HEK293 (cell line): ENCODE results near the gene GINS1.
A peak's percentile ranks its signal among the peaks of the same experiment; 100 is the strongest.

Experiments used
- GFI1B ChIP-seq: fragments of 450-650 bp; formaldehyde crosslinking; IDR thresholded peaks from 2 replicates; pipeline ENCODE4 v1.5.1; 2016; ENCODE audit warnings: missing biosample characterization, missing genetic modification characterization
- GLIS1 ChIP-seq: fragments of 450-650 bp; formaldehyde crosslinking; IDR thresholded peaks from 2 replicates; pipeline ENCODE4 v1.5.1; 2016; ENCODE audit warnings: missing biosample characterization, missing genetic modification characterization
- MEIS1 ChIP-seq: sonication (generic); formaldehyde crosslinking; IDR thresholded peaks from 2 replicates; pipeline ENCODE4 v1.8.1; 2022; ENCODE audit warnings: missing genetic modification reagents, mild to moderate bottlenecking, borderline replicate concordance
- REST ChIP-seq: fragments of 450-650 bp; formaldehyde crosslinking; IDR thresholded peaks from 2 replicates; pipeline ENCODE4 v1.5.1; 2016; ENCODE audit warnings: missing biosample characterization, missing genetic modification characterization
- SCRT2 ChIP-seq: fragments of 450-650 bp; formaldehyde crosslinking; IDR thresholded peaks from 2 replicates; pipeline ENCODE4 v1.5.1; 2016; ENCODE audit warnings: missing biosample characterization, missing genetic modification characterization
- YY1 ChIP-seq: fragments of 450-650 bp; formaldehyde crosslinking; IDR thresholded peaks from 2 replicates; pipeline ENCODE4 v1.5.1; 2018; ENCODE audit warnings: missing biosample characterization, missing genetic modification characterization
- ZNF121 ChIP-seq: fragments of 450-650 bp; formaldehyde crosslinking; IDR thresholded peaks from 2 replicates; pipeline ENCODE4 v1.5.1; 2016; ENCODE audit warnings: missing biosample characterization, missing genetic modification characterization
- ZNF133 ChIP-seq: fragments of 450-650 bp; formaldehyde crosslinking; IDR thresholded peaks from 2 replicates; pipeline ENCODE4 v1.5.1; 2016; ENCODE audit warnings: missing biosample characterization, missing genetic modification characterization
- ZNF146 ChIP-seq: fragments of 450-650 bp; formaldehyde crosslinking; IDR thresholded peaks from 2 replicates; pipeline ENCODE4 v1.5.1; 2016; ENCODE audit warnings: missing biosample characterization, missing genetic modification characterization
- ZNF24 ChIP-seq: fragments of 450-650 bp; formaldehyde crosslinking; IDR thresholded peaks from 2 replicates; pipeline ENCODE4 v1.5.1; 2016; ENCODE audit warnings: missing biosample characterization, missing genetic modification characterization
- ZNF324 ChIP-seq: fragments of 450-650 bp; formaldehyde crosslinking; IDR thresholded peaks from 2 replicates; pipeline ENCODE4 v1.5.1; 2016; ENCODE audit warnings: missing biosample characterization, missing genetic modification characterization
- ZNF350 ChIP-seq: fragments of 450-650 bp; formaldehyde crosslinking; IDR thresholded peaks from 2 replicates; pipeline ENCODE4 v1.5.0; 2017; ENCODE audit warnings: missing biosample characterization, mild to moderate bottlenecking, missing genetic modification characterization
- ZNF558 ChIP-seq: fragments of 450-650 bp; formaldehyde crosslinking; IDR thresholded peaks from 2 replicates; pipeline ENCODE4 v1.5.1; 2016; ENCODE audit warnings: missing biosample characterization, missing genetic modification characterization
- ZNF629 ChIP-seq: fragments of 450-650 bp; formaldehyde crosslinking; IDR thresholded peaks from 2 replicates; pipeline ENCODE4 v1.5.1; 2017; ENCODE audit warnings: missing biosample characterization, missing genetic modification characterization
- ZNF645 ChIP-seq: fragments of 450-650 bp; formaldehyde crosslinking; IDR thresholded peaks from 2 replicates; pipeline ENCODE4; 2016; ENCODE audit warnings: missing biosample characterization, missing genetic modification characterization
- ZNF660 ChIP-seq: fragments of 450-650 bp; IDR thresholded peaks from 2 replicates; pipeline ENCODE4 v1.5.1; 2018; ENCODE audit warnings: missing biosample characterization, mild to moderate bottlenecking, missing genetic modification characterization
- ZNF664 ChIP-seq: fragments of 450-650 bp; formaldehyde crosslinking; IDR thresholded peaks from 2 replicates; pipeline ENCODE4 v1.5.1; 2016; ENCODE audit warnings: missing biosample characterization, missing genetic modification characterization
- ZNF707 ChIP-seq: fragments of 450-650 bp; formaldehyde crosslinking; IDR thresholded peaks from 2 replicates; pipeline ENCODE4 v1.5.1; 2016; ENCODE audit warnings: missing biosample characterization, missing genetic modification characterization
- ZNF76 ChIP-seq: fragments of 450-650 bp; formaldehyde crosslinking; IDR thresholded peaks from 2 replicates; pipeline ENCODE4; 2016; ENCODE audit warnings: low read depth, missing biosample characterization, missing genetic modification characterization, borderline replicate concordance
- ZSCAN4 ChIP-seq: fragments of 450-650 bp; formaldehyde crosslinking; IDR thresholded peaks from 2 replicates; pipeline ENCODE4 v1.5.1; 2017; ENCODE audit warnings: missing biosample characterization, missing genetic modification characterization
- TF ChIP-seq, protein P1 (sequence below): fragments of 450-650 bp; formaldehyde crosslinking; IDR thresholded peaks from 2 replicates; pipeline ENCODE4 v1.5.1; 2016; ENCODE audit warnings: missing biosample characterization, missing genetic modification characterization
- TF ChIP-seq, protein P2 (sequence below): fragments of 450-650 bp; formaldehyde crosslinking; IDR thresholded peaks from 2 replicates; pipeline ENCODE4 v1.5.1; 2016; ENCODE audit warnings: missing biosample characterization, missing genetic modification characterization, borderline replicate concordance
- TF ChIP-seq, protein P3 (sequence below): fragments of 450-650 bp; formaldehyde crosslinking; conservative IDR thresholded peaks from 2 replicates; pipeline ENCODE4 v1.5.1; 2016; ENCODE audit warnings: low read depth, missing biosample characterization, missing genetic modification characterization
- TF ChIP-seq, protein P4 (sequence below): fragments of 450-650 bp; formaldehyde crosslinking; IDR thresholded peaks from 2 replicates; pipeline ENCODE4 v1.5.1; 2016; ENCODE audit warnings: missing biosample characterization, missing genetic modification characterization

GINS1 gene

GRCh38 chr20:25372584-25373336 lies 34.7 kb upstream of the GINS1 start (continued):
- TF ChIP-seq ZNF707 (tag by site-specific recombination) (no peak), ZNF350 (no peak), ZNF324 (tag by site-specific recombination) (no peak), ZNF629 (tag by site-specific recombination) (peak; percentile 56), ZNF660 (tag by site-specific recombination) (no peak), ZNF121 (tag by site-specific recombination) (no peak), GLIS1 (tag by site-specific recombination) (no peak), YY1 (tag by site-specific recombination) (no peak), ZNF76 (tag by site-specific recombination) (no peak), ZNF664 (peak; percentile 58; the same call in 1 of the 2 replicates), REST (tag by site-specific recombination) (no peak), ZSCAN4 (tag by site-specific recombination) (no peak), ZNF645 (no peak), GFI1B (tag by site-specific recombination) (no peak), ZNF146 (tag by site-specific recombination) (no peak), SCRT2 (tag by site-specific recombination) (no peak), MEIS1 (no peak), ZNF558 (0 out of 2 replicates have a peak, but pooled peaks have one; percentile 16), ZNF24 (no peak), ZNF133 (tag by site-specific recombination) (peak; percentile 93)
- TF ChIP-seq, protein P1, sequence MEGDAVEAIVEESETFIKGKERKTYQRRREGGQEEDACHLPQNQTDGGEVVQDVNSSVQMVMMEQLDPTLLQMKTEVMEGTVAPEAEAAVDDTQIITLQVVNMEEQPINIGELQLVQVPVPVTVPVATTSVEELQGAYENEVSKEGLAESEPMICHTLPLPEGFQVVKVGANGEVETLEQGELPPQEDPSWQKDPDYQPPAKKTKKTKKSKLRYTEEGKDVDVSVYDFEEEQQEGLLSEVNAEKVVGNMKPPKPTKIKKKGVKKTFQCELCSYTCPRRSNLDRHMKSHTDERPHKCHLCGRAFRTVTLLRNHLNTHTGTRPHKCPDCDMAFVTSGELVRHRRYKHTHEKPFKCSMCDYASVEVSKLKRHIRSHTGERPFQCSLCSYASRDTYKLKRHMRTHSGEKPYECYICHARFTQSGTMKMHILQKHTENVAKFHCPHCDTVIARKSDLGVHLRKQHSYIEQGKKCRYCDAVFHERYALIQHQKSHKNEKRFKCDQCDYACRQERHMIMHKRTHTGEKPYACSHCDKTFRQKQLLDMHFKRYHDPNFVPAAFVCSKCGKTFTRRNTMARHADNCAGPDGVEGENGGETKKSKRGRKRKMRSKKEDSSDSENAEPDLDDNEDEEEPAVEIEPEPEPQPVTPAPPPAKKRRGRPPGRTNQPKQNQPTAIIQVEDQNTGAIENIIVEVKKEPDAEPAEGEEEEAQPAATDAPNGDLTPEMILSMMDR (tag by site-specific recombination) = no peak
- TF ChIP-seq, protein P2, sequence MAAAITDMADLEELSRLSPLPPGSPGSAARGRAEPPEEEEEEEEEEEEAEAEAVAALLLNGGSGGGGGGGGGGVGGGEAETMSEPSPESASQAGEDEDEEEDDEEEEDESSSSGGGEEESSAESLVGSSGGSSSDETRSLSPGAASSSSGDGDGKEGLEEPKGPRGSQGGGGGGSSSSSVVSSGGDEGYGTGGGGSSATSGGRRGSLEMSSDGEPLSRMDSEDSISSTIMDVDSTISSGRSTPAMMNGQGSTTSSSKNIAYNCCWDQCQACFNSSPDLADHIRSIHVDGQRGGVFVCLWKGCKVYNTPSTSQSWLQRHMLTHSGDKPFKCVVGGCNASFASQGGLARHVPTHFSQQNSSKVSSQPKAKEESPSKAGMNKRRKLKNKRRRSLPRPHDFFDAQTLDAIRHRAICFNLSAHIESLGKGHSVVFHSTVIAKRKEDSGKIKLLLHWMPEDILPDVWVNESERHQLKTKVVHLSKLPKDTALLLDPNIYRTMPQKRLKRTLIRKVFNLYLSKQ (tag by site-specific recombination) = no peak
- TF ChIP-seq, protein P3, sequence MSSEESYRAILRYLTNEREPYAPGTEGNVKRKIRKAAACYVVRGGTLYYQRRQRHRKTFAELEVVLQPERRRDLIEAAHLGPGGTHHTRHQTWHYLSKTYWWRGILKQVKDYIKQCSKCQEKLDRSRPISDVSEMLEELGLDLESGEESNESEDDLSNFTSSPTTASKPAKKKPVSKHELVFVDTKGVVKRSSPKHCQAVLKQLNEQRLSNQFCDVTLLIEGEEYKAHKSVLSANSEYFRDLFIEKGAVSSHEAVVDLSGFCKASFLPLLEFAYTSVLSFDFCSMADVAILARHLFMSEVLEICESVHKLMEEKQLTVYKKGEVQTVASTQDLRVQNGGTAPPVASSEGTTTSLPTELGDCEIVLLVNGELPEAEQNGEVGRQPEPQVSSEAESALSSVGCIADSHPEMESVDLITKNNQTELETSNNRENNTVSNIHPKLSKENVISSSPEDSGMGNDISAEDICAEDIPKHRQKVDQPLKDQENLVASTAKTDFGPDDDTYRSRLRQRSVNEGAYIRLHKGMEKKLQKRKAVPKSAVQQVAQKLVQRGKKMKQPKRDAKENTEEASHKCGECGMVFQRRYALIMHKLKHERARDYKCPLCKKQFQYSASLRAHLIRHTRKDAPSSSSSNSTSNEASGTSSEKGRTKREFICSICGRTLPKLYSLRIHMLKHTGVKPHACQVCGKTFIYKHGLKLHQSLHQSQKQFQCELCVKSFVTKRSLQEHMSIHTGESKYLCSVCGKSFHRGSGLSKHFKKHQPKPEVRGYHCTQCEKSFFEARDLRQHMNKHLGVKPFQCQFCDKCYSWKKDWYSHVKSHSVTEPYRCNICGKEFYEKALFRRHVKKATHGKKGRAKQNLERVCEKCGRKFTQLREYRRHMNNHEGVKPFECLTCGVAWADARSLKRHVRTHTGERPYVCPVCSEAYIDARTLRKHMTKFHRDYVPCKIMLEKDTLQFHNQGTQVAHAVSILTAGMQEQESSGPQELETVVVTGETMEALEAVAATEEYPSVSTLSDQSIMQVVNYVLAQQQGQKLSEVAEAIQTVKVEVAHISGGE = no peak
- TF ChIP-seq, protein P4, sequence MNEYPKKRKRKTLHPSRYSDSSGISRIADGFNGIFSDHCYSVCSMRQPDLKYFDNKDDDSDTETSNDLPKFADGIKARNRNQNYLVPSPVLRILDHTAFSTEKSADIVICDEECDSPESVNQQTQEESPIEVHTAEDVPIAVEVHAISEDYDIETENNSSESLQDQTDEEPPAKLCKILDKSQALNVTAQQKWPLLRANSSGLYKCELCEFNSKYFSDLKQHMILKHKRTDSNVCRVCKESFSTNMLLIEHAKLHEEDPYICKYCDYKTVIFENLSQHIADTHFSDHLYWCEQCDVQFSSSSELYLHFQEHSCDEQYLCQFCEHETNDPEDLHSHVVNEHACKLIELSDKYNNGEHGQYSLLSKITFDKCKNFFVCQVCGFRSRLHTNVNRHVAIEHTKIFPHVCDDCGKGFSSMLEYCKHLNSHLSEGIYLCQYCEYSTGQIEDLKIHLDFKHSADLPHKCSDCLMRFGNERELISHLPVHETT (tag by site-specific recombination) = no peak
